ENCODE data around the gene KAZALD1.
A peak's percentile ranks its signal among the peaks of the same experiment; 100 is the strongest.

The KAZALD1 gene

DNA sequence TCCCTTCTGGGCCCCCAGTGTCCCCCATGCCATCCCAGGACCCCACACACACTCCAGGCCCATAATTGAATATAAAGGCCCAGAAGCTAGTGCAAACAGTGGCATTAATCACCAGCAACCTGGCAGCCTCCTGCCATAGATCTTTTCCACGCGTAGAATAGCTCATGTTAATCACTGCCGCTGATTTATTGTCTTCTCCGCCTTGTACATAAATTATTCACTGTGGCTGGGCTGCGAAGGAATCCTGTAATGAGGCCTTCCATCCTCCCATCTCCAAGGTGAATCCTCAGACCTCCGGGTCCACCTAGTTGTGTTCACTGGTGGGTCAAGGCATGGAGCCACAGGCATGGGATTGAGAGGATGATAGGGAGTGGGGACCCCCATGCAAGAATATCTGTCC, 33.2 kb downstream of the KAZALD1 start:
- no peak for DNase-seq (ENCODE audit: low spot score)

DNA sequence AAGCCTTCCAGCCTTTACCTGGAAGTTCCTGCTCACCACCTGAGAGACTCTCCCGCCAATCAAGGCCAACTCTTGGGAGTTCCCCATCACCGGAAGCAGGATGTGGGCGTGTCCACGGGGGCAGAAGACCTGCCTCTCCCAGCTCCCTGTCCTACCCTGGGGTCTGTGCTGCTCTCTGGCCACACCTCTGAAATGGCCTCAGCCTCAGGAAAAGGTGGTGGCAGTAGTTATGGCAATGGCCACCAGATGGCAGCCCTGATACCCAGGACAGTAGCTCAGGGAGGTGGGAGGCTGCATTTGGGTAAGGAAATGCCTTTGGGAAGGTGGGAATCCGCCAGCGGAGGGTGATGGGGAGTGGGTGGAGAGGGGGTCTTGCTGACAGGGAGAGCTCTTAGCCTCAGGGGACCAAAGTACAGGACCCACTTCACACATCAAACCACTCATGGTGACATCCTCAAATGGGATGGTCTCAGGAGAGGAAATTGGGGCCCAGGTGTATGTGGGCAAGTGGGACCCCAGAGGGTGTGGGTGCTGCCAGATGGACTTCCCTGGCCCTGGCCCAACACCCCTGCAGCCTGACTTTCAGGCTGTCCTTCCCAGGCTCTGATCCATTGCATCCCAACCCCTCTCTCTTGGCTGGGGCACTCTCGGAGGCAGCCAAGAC, 33.9 kb downstream of the KAZALD1 start:
- DNase-seq (ENCODE audit: low spot score), result peak; percentile 5

- no peak for DNase-seq (ENCODE audit: low spot score)
Observed at GRCh38 chr10:101096378-101096777, 34.6 kb downstream of the KAZALD1 start.

DNA sequence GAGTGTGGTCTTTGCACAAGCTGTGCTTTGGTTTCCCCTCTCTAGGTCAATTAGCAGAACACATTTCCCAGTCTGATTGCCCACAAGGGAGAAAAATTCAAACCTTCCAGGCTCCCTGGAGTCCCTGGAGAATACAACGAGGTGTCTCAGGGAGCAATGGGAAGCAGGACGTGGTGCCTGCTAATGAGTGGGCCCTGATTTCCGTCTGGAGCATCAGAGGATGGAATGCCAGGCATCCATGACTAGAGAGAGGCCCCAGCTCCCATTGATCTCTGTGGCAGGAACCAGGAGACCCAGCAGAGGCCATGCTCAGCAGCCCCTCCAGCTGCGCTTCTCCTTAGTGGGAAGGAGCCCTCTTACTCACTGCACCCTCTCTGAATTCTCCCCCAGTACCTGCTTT, 36.1 kb downstream of the KAZALD1 start:
- no peak for DNase-seq (ENCODE audit: low spot score)

DNA sequence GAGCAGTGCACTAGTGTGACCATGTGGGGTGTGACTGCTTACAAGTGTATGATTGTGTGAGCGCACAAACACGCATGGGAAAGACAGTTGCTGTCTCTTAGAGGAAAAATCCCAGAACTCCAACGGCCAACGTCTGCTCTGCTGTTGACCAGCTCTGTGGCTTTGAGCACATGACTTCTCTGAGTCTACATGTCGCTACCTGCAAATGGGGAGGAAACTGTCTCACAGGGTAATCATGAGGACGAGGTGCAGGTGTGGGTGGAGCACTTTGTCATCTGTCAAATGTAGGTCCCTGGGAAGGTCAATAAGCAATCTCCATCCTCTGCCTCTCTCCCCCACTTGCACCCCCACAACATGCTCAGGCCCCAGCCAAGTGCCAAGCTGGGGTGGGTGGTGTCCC, 38.1 kb downstream of the KAZALD1 start:
- no peak for DNase-seq (ENCODE audit: low spot score)

- DNase-seq (ENCODE audit: low spot score), result no peak
Observed at GRCh38 chr10:101101372-101101881, 39.6 kb downstream of the KAZALD1 start.

DNA sequence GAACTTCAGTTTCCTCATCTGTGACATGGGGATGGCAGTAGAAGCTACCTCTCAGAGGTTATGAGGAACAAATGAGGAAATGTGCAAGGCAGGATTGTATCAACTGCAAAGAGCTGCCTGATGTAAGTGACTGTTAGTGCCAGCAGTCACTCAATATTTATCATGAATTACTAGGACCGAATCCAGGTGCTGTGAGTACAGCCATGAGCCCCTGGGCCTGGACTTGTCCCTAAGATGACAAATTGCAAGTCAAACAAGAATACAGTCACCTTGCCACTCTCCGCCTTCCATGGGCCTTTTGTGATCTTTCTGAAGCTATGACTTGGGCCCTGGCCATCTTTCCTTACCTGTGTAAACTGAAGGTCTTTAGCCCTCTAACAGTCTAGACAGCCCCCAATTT, 41.6 kb downstream of the KAZALD1 start:
- no peak for DNase-seq (ENCODE audit: low spot score)

- no peak for DNase-seq (ENCODE audit: low spot score)
Observed at GRCh38 chr10:101106351-101106750, 44.6 kb downstream of the KAZALD1 start.

- DNase-seq (ENCODE audit: low spot score), result no peak
Observed at GRCh38 chr10:101107771-101108170, 46.0 kb downstream of the KAZALD1 start.

DNA sequence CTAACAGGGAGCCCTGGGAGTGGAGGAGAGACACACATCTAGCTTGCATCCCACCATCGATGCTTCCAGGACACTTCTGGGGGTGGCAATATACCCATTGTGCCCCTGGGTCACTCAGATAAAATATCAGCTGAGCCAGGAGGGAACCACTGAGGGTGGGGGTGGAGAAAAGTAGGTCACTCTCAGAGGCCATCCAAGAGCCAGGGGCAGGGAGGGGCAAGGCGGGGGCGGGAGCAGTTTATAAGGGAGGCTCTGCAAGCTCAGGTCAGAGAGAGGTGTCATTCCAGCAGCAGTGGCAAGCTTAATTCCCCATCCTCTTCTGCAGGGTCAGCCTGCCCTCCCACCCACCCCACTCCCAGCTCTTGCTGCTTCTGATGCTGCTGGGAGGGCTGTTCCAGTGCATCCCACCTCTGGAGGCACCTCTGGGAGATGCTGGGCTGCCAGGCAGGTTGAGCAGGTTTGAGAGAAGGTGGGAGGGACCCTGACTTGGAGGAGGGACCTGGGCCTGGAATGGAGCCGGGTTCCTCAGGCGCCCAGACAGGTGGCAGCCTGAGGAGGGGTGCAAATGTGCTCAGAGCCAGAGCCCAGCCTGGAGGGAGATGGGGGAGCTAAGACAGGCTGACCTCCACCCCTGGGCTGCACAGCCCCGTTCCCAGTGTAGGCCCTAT, 49.2 kb downstream of the KAZALD1 start:
- no peak for DNase-seq (ENCODE audit: low spot score)

GRCh38 chr10:101111547-101111946, 49.8 kb downstream of the KAZALD1 start:
- DNase-seq (ENCODE audit: low spot score), result no peak

DNA sequence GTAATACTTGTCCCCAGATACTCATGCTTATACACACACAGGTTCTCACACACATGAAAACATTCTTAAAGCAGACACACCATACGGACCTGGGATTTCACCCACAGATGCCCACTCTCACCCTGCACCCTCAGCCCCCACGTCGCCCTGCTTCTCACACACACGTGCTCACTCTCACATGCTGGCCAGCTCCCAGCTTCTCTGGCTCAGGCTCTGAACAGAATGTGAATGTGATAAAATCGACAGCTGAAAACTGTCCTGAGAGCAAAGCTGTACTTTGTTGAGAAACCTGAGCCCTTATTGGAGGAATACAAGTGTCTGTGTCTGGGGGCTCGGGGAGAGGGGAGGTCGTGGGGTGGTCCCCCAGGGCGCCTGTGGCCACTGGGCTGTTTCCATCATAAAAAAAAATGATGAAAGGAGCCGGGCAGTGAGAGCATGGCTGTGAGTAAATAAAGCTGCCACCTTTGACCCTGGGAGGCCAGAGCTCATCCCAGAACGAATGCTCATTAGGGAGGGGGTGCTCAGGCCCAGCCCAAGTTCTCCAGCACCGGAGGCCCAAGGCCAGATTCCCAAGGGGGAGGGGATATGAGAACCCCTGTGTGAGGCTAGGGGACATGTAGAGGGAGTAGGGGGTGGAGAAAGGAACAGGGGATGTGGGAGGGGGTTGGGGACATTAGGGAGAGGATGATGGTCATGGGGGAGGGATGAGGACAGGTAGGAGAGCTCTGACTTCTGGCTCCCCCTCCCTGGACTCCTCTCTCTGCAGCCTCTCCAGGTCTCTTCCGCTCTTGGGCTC, 51.2 kb downstream of the KAZALD1 start:
- DNase-seq (ENCODE audit: low spot score), result no peak

DNA sequence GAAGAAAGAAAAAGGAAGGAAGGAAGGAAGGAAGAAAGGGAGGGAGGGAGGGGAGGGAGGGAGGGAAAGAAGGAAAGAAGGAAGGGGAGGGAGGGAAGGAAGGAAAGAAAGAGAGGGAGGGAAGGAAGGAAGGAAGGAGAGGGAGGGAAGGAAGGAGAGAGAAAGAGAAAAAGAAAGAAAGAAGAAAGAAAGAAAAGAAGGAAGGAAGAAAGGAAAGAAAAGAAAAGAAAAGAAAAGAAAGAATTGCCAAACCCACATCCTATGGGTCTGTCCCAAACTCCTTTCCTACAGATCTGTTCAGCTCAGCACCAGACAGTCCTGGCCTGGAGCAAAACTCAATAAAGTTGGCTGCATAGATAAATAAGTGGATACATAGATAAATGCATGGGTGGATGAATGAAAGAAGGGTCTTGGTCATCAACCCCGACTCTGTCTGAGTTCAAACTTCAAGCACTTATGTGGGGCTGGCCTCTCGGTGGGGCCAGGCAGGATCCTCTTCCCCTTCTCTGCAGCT, 52.2 kb downstream of the KAZALD1 start:
- no peak for DNase-seq (ENCODE audit: low spot score)

GRCh38 chr10:101114646-101115045, 52.9 kb downstream of the KAZALD1 start:
- DNase-seq (ENCODE audit: low spot score), result peak; percentile 16

All from globus pallidus (tissue), 1 donor.